ENCODE data around the gene MKX. TPM values are rescaled to one million over a fixed set of nuclear protein-coding genes. Genes with fewer than 3 reads are reported as not detected.

Gene MKX
- polyA plus RNA-seq, 2 of the 4 experiments (the other 2 are of a cell fraction), result 0.03 TPM; not detected in 1

- no peak for TF ChIP-seq HMGXB4 (CRISPR knock-in tag; IDR thresholded peaks at IDR 0.05; ENCODE audit: borderline replicate concordance)
- no peak for TF ChIP-seq CBX8 (IDR thresholded peaks at IDR 0.05)
- TF ChIP-seq E2F6 (IDR thresholded peaks at IDR 0.05; ENCODE audit: borderline replicate concordance, low read depth), result no peak
- no peak for TF ChIP-seq PHF8 (IDR thresholded peaks at IDR 0.05; ENCODE audit: borderline replicate concordance, low read depth)
Measured at GRCh38 chr10:27646604-27647175, 98.9 kb downstream of the MKX start (continued).

- no peak for FAIRE-seq
Measured at GRCh38 chr10:27646194-27646593, 99.4 kb downstream of the MKX start.

GRCh38 chr10:27644307-27644939, 101.2 kb downstream of the MKX start:
- no peak overlapping the region for H3K4me2 ChIP-seq
- TF ChIP-seq SMC3 (IDR thresholded peaks at IDR 0.05) (no peak), PHF8 (IDR thresholded peaks at IDR 0.05; ENCODE audit: borderline replicate concordance, low read depth) (no peak), HDAC2 (IDR thresholded peaks at IDR 0.05) (no peak), KDM5A (IDR thresholded peaks at IDR 0.05) (no peak), RCOR1 (IDR thresholded peaks at IDR 0.05; ENCODE audit: low read depth, low read length) (no peak), RARB (CRISPR knock-in tag; IDR thresholded peaks at IDR 0.05) (no peak), POLR2AphosphoS2 (conservative IDR thresholded peaks at IDR 0.05; ENCODE audit: low read length) (no peak), MAZ (IDR thresholded peaks at IDR 0.05; ENCODE audit: borderline replicate concordance, low read depth, low read length) (no peak), E2F6 (IDR thresholded peaks at IDR 0.05; ENCODE audit: borderline replicate concordance, low read depth) (no peak), USF2 (IDR thresholded peaks at IDR 0.05) (no peak), HOXB5 (CRISPR knock-in tag; IDR thresholded peaks at IDR 0.05) (no peak), GATA3 (IDR thresholded peaks at IDR 0.05; ENCODE audit: borderline replicate concordance) (no peak), MAFK (IDR thresholded peaks at IDR 0.05; ENCODE audit: partially characterized antibody) (no peak), SREBF2 (IDR thresholded peaks at IDR 0.05) (no peak), JUNB (IDR thresholded peaks at IDR 0.05) (no peak), ZC3H11A (IDR thresholded peaks at IDR 0.05) (no peak), REST (IDR thresholded peaks at IDR 0.05) (no peak)
- no peak for FAIRE-seq
- H3K27ac ChIP-seq, result no peak overlapping the region
- DNase-seq (ENCODE audit: low read depth in 1 of 2, low spot score in 1 of 2), result no peak
- no peak overlapping the region for H3K4me3 ChIP-seq
- CTCF ChIA-PET, result interaction anchor here (1.2 kb wide), 1 partner anchor 11 kb away, joined by 3 read pairs; no protein-coding TSS in a partner anchor
- POLR2A ChIA-PET, result no interaction called here
- ATAC-seq, result no peak
- WGBS (ENCODE audit: missing lambda C conversion rate), result 30% methylated on average over 5 of the region's 5 CpGs
- no peaks in the 10 kb centered on the region for H3K4me1 ChIP-seq
- no peaks in the 10 kb centered on the region for H3K9me3 ChIP-seq

More at GRCh38 chr10:27646194-27646593, 99.4 kb downstream of the MKX start:
- TF ChIP-seq JUN (IDR thresholded peaks at IDR 0.05), result no peak
- TF ChIP-seq CBX2 (IDR thresholded peaks at IDR 0.05; ENCODE audit: borderline replicate concordance, low read depth), result no peak
- TF ChIP-seq NR3C1 (IDR thresholded peaks at IDR 0.05), result no peak
- TF ChIP-seq MAZ (IDR thresholded peaks at IDR 0.05; ENCODE audit: borderline replicate concordance, low read depth, low read length), result no peak
- TF ChIP-seq EHF (CRISPR knock-in tag; IDR thresholded peaks at IDR 0.05), result no peak
- TF ChIP-seq EP300 (IDR thresholded peaks at IDR 0.05), result no peak
- no peak for TF ChIP-seq EHMT2 (IDR thresholded peaks at IDR 0.05; ENCODE audit: low read depth)
- no peak for TF ChIP-seq RCOR1 (IDR thresholded peaks at IDR 0.05; ENCODE audit: low read depth, low read length)
- TF ChIP-seq SMC3 (IDR thresholded peaks at IDR 0.05), result no peak
- no peak for TF ChIP-seq HES2 (IDR thresholded peaks at IDR 0.05)
- no peak for TF ChIP-seq MYC (IDR thresholded peaks at IDR 0.05; ENCODE audit: borderline replicate concordance, low read length)
- TF ChIP-seq ZFP36 (IDR thresholded peaks at IDR 0.05; ENCODE audit: borderline replicate concordance, partially characterized antibody), result no peak
- no peak for TF ChIP-seq RAD21 (conservative IDR thresholded peaks at IDR 0.05 in 1 of 2, IDR thresholded peaks at IDR 0.05 in 1 of 2)
- ATAC-seq, result no peak
- no peak for DNase-seq (ENCODE audit: low read depth in 1 of 2, low spot score in 1 of 2)
- WGBS (ENCODE audit: missing lambda C conversion rate), result 13% methylated on average over 4 of the region's 4 CpGs
- CTCF ChIA-PET, result no interaction called here
- Histone ChIP-seq H3K4me1 (no peaks in the 10 kb centered on the region), H3K4me3 (no peak overlapping the region), H3K27ac (no peak overlapping the region), H3K9me3 (no peaks in the 10 kb centered on the region), H3K4me2 (no peak overlapping the region)
- POLR2A ChIA-PET, result no interaction called here
